ENCODE data around the gene NMRAL1.
A peak's percentile ranks its signal among the peaks of the same experiment; 100 is the strongest.

NMRAL1 gene

GRCh38 chr16:4474192-4474961 is at the start of gene NMRAL1:
Gene NMRAL1, minus strand, starts transcription at chr16:4474625. Its CDS starts 493 bp downstream, at chr16:4474132.
- peak; percentile 64 to 67 for DNase-seq (ENCODE audit: low read depth in 2 of 2)

GRCh38 chr16:4523686-4524085 is 49.3 kb upstream of the NMRAL1 start:
- no peak for DNase-seq (ENCODE audit: low read depth in 2 of 2)

- DNase-seq (ENCODE audit: low read depth in 2 of 2), result no peak
These were observed 47.7 kb upstream of the NMRAL1 start for GRCh38 chr16:4522051-4522581.

- DNase-seq (ENCODE audit: low read depth in 2 of 2), result no peak
These were observed 46.5 kb upstream of the NMRAL1 start for GRCh38 chr16:4520913-4521312.

GRCh38 chr16:4519274-4520058 is 45.0 kb upstream of the NMRAL1 start:
- DNase-seq (ENCODE audit: low read depth in 2 of 2), result no peak

GRCh38 chr16:4517812-4518680 is 43.6 kb upstream of the NMRAL1 start:
- DNase-seq (ENCODE audit: low read depth in 2 of 2), result no peak

GRCh38 chr16:4515611-4516233 is 41.3 kb upstream of the NMRAL1 start:
- DNase-seq (ENCODE audit: low read depth in 2 of 2), result no peak

- DNase-seq (ENCODE audit: low read depth in 2 of 2), result no peak
These were observed 40.2 kb upstream of the NMRAL1 start for GRCh38 chr16:4514606-4515005.

- no peak for DNase-seq (ENCODE audit: low read depth in 2 of 2)
These were observed 39.5 kb upstream of the NMRAL1 start for GRCh38 chr16:4513881-4514280.

GRCh38 chr16:4513086-4513860 is 38.8 kb upstream of the NMRAL1 start:
- no peak for DNase-seq (ENCODE audit: low read depth in 2 of 2)

- DNase-seq (ENCODE audit: low read depth in 2 of 2), result no peak
These were observed 38.0 kb upstream of the NMRAL1 start for GRCh38 chr16:4512473-4512872.

- no peak for DNase-seq (ENCODE audit: low read depth in 2 of 2)
These were observed 37.1 kb upstream of the NMRAL1 start for GRCh38 chr16:4511441-4512082.

- no peak for DNase-seq (ENCODE audit: low read depth in 2 of 2)
These were observed 36.5 kb upstream of the NMRAL1 start for GRCh38 chr16:4510747-4511426.

GRCh38 chr16:4510131-4510530 is 35.7 kb upstream of the NMRAL1 start:
- no peak for DNase-seq (ENCODE audit: low read depth in 2 of 2)

GRCh38 chr16:4509420-4509819 is 35.0 kb upstream of the NMRAL1 start:
- DNase-seq (ENCODE audit: low read depth in 2 of 2), result no peak

GRCh38 chr16:4508806-4509205 is 34.4 kb upstream of the NMRAL1 start:
- no peak for DNase-seq (ENCODE audit: low read depth in 2 of 2)

GRCh38 chr16:4507588-4508345 is 33.3 kb upstream of the NMRAL1 start:
- no peak for DNase-seq (ENCODE audit: low read depth in 2 of 2)

- peak; percentile 30 to 35 for DNase-seq (ENCODE audit: low read depth in 2 of 2)
These were observed 32.0 kb upstream of the NMRAL1 start for GRCh38 chr16:4506450-4506849.
